Liver (tissue), 9 donors: Measurements from ENCODE around the gene DHRSX. TPM values are rescaled to one million over a fixed set of nuclear protein-coding genes. Genes with fewer than 3 reads are reported as not detected.

Experiments used
- DNase-seq: peaks from one replicate; pipeline ENCODE4 v3.0.0-alpha.2; 2017; ENCODE audit warnings: low spot score
- H3K27ac ChIP-seq, 2 donors: one replicate each; pipeline ENCODE4 v1.7.0; 2013; ENCODE audit warnings: inconsistent platforms in 2 of 2, low read length in 2 of 2, control low read depth in 1 of 2, low read depth in 1 of 2, mild to moderate bottlenecking in 1 of 2
- H3K27me3 ChIP-seq, 4 donors: one replicate each; pipeline versions ENCODE4 v1.6.1 to v1.7.0; 2013; ENCODE audit warnings: low read length in 3 of 4, inconsistent platforms in 1 of 4, mild to moderate bottlenecking in 1 of 4, moderate library complexity in 1 of 4; ENCODE audit not compliant: control insufficient read depth in 4 of 4, insufficient read depth in 4 of 4
- H3K36me3 ChIP-seq, 4 donors: one replicate each; pipeline versions ENCODE4 v1.6.1 to v1.7.0; 2013; ENCODE audit warnings: low read length in 3 of 4, mild to moderate bottlenecking in 3 of 4, low read depth in 1 of 4, moderate library complexity in 1 of 4; ENCODE audit not compliant: control insufficient read depth in 4 of 4, insufficient read depth in 3 of 4
- H3K4me1 ChIP-seq, 4 donors: one replicate each; pipeline versions ENCODE4 v1.6.1 to v1.7.0; 2013; ENCODE audit warnings: low read length in 3 of 4, mild to moderate bottlenecking in 3 of 4, moderate library complexity in 1 of 4; ENCODE audit not compliant: control insufficient read depth in 4 of 4, insufficient read depth in 4 of 4
- H3K4me3 ChIP-seq, 3 donors: one replicate each; pipeline versions ENCODE4 v1.6.1 to v1.7.0; 2013; ENCODE audit warnings: low read length in 3 of 3, control low read depth in 1 of 3, low read depth in 1 of 3, mild to moderate bottlenecking in 1 of 3
- H3K9ac ChIP-seq, 2 donors: one replicate each; pipeline ENCODE4 v1.7.0; 2013; ENCODE audit warnings: low read length in 2 of 2, mild to moderate bottlenecking in 2 of 2, moderate library complexity in 2 of 2, control low read depth in 1 of 2, low read depth in 1 of 2
- H3K9me3 ChIP-seq, 4 donors: one replicate each; pipeline versions ENCODE4 v1.6.1 to v1.7.0; 2013; ENCODE audit warnings: low read length in 3 of 4; ENCODE audit not compliant: control insufficient read depth in 4 of 4
- CTCF ChIP-seq: fragments of 150-350 bp; IDR thresholded peaks from 2 replicates; pipeline ENCODE4 v1.5.1; 2017; ENCODE audit warnings: improper control_type of control experiment, low read depth, low read length; ENCODE audit not compliant: missing input control
- EGR1 ChIP-seq, 2 donors: IDR thresholded peaks; 2 replicates each; pipeline ENCODE4 v1.6.1; 2016 to 2018; ENCODE audit warnings: antibody characterized with exemption in 2 of 2, low read depth in 2 of 2
- FOXA1 ChIP-seq: IDR thresholded peaks from 2 replicates; pipeline ENCODE4 v1.6.1; 2016; ENCODE audit warnings: antibody characterized with exemption
- FOXA2 ChIP-seq: IDR thresholded peaks from 2 replicates; pipeline ENCODE4 v1.6.1; 2016; ENCODE audit warnings: antibody characterized with exemption
- GABPA ChIP-seq, 2 donors: IDR thresholded peaks in 1 of 2; conservative IDR thresholded peaks in 1 of 2; 2 replicates each; pipeline ENCODE4 v1.6.1; 2016; ENCODE audit warnings: antibody characterized with exemption in 2 of 2, mild to moderate bottlenecking in 1 of 2, moderate library complexity in 1 of 2
- HNF4A ChIP-seq, 2 donors: conservative IDR thresholded peaks; 2 replicates each; pipeline ENCODE4 v1.6.1; 2016; ENCODE audit warnings: antibody characterized with exemption in 2 of 2, mild to moderate bottlenecking in 2 of 2
- HNF4G ChIP-seq: IDR thresholded peaks from 2 replicates; pipeline ENCODE4 v1.6.1; 2016; ENCODE audit warnings: antibody characterized with exemption
- JUND ChIP-seq, 2 donors: IDR thresholded peaks; 2 replicates each; pipeline ENCODE4 v1.6.1; 2016; ENCODE audit warnings: antibody characterized with exemption in 2 of 2
- NR2F2 ChIP-seq: IDR thresholded peaks from 2 replicates; pipeline ENCODE4 v1.6.1; 2016; ENCODE audit warnings: antibody characterized with exemption
- RAD21 ChIP-seq, 2 donors: IDR thresholded peaks; 2 replicates each; pipeline ENCODE4 v1.6.1; 2016; ENCODE audit warnings: antibody characterized with exemption in 2 of 2, mild to moderate bottlenecking in 2 of 2
- REST ChIP-seq: IDR thresholded peaks from 2 replicates; pipeline ENCODE4 v1.6.1; 2016; ENCODE audit warnings: antibody characterized with exemption, mild to moderate bottlenecking
- RXRA ChIP-seq, 2 donors: IDR thresholded peaks; 2 replicates each; pipeline ENCODE4 v1.6.1; 2017 to 2018; ENCODE audit warnings: antibody characterized with exemption in 2 of 2, mild to moderate bottlenecking in 1 of 2
- SP1 ChIP-seq: IDR thresholded peaks from 2 replicates; pipeline ENCODE4 v1.6.1; 2018; ENCODE audit warnings: antibody characterized with exemption, mild to moderate bottlenecking
- TAF1 ChIP-seq: conservative IDR thresholded peaks from 2 replicates; pipeline ENCODE4 v1.6.1; 2016; ENCODE audit warnings: antibody characterized with exemption, mild to moderate bottlenecking
- YY1 ChIP-seq: IDR thresholded peaks from 2 replicates; pipeline ENCODE4 v1.6.1; 2016; ENCODE audit warnings: antibody characterized with exemption, mild to moderate bottlenecking
- ZBTB33 ChIP-seq: IDR thresholded peaks from 2 replicates; pipeline ENCODE4 v1.6.1; 2016; ENCODE audit warnings: antibody characterized with exemption
- WGBS: extraction: QIAGEN DNeasy Blood & Tissue Kit; methylation state at CpG from one replicate; pipeline ENCODE4 v1.1.7; 2013; 5-methylcytosine and 5-hydroxymethylcytosine counted together
- polyA plus RNA-seq, 2 donors: library from polyadenylated mRNA; stranded (reverse) in 1 of 2; unstranded in 1 of 2; fragments of 200-250 nt in 1 of 2; fragments of >200 nt in 1 of 2; fragmentation: Nextera tagmentation in 1 of 2; extraction: Ambion mirVana in 1 of 2; gene quantifications; one replicate each; pipeline versions ENCODE4 v1.2.1 to v1.2.3, GENCODE V29; 2013 to 2015
- total RNA-seq, 2 donors: library from RNA; depleted of rRNA; stranded (reverse); fragments of >200 nt; gene quantifications; one replicate each; pipeline ENCODE4 v1.2.3, GENCODE V29; 2014
- TF ChIP-seq, protein P1 (sequence below): IDR thresholded peaks from 2 replicates; pipeline ENCODE4 v1.6.1; 2016; ENCODE audit warnings: antibody characterized with exemption
- TF ChIP-seq, protein P2 (sequence below): IDR thresholded peaks from 2 replicates; pipeline ENCODE4 v1.6.1; 2016; ENCODE audit warnings: antibody characterized with exemption
- donor health status: healthy.
- donor health status: healthy.
- donor health status: healthy.
- donor health status: healthy.
- donor health status: healthy.

Gene DHRSX
- total and polyA plus RNA-seq, 4 donors: 17.2 to 35.2 (median 23.3) TPM

DNA sequence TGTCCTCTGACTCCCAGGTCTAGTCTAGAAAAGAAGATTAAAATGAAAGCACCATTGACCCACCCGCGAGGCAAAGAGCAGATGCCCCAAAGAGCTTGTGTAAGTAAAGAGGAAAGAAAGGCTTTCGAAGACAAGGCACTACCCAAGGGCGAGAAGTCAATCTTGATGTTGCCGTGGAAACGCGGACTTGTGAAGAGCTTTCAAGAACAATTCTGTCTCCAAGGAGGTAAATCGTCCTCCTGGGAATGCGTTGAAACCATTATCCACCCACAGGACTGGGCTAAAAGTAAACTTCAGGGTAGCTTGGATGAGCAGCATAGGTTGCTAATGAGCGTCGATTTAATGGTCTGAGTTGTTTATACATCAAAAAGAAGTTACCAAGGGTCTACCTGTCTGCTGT, 189.3 kb downstream of the DHRSX start:
- Histone ChIP-seq H3K27me3 (no peaks in the 10 kb centered on the region), H3K9ac (no peak overlapping the region), H3K9me3 (no peaks in the 10 kb centered on the region), H3K4me1 (no peaks in the 10 kb centered on the region), H3K36me3 (no peaks in the 10 kb centered on the region), H3K27ac (no peak overlapping the region), H3K4me3 (no peak overlapping the region)
- TF ChIP-seq TAF1 (no peak), YY1 (no peak), HNF4A (conservative IDR thresholded peaks at IDR 0.05) (no peak), HNF4G (no peak), RAD21 (IDR thresholded peaks at IDR 0.05) (no peak), FOXA1 (no peak), REST (no peak), CTCF (no peak), FOXA2 (no peak)
- no peak for DNase-seq
- 82% methylated on average over 11 of the region's 11 CpGs for WGBS

DNA sequence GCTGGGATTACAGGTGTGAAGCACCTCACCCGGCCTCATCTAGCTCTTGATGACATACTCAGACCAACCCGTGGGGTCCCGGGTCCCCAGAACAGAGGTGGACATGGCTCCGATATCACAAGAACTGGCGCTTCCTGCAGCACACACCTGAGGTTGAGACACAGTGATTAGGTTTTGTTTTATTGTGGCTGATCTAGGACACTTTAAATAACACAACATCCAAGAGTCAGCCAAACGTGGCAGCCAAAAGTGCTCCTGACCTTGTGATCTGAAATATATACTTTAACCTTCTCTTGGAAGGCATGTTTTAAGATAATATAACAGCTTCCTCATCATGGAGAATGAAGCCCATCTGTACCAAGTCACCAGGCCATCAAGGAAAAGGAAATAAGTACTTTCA, 198.9 kb downstream of the DHRSX start:
- Histone ChIP-seq H3K27ac (no peak overlapping the region), H3K4me3 (no peak overlapping the region), H3K36me3 (no peaks in the 10 kb centered on the region), H3K4me1 (no peaks in the 10 kb centered on the region), H3K9ac (no peak overlapping the region), H3K9me3 (no peaks in the 10 kb centered on the region), H3K27me3 (no peaks in the 10 kb centered on the region)
- WGBS: 96% methylated on average over 6 of the region's 6 CpGs
- TF ChIP-seq, protein P1, sequence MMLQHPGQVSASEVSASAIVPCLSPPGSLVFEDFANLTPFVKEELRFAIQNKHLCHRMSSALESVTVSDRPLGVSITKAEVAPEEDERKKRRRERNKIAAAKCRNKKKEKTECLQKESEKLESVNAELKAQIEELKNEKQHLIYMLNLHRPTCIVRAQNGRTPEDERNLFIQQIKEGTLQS: no peak
- no peak for TF ChIP-seq ZBTB33
- TF ChIP-seq HNF4G: no peak
- TF ChIP-seq RAD21 (IDR thresholded peaks at IDR 0.05): no peak
- TF ChIP-seq NR2F2: no peak
- no peak for TF ChIP-seq FOXA2
- no peak for TF ChIP-seq GABPA (IDR thresholded peaks at IDR 0.05 in 1 of 2, conservative IDR thresholded peaks at IDR 0.05 in 1 of 2)
- TF ChIP-seq JUND (IDR thresholded peaks at IDR 0.05): no peak
- TF ChIP-seq YY1: no peak
- TF ChIP-seq EGR1 (IDR thresholded peaks at IDR 0.05; ENCODE audit: low read depth in 2 of 2): no peak
- no peak for TF ChIP-seq SP1
- TF ChIP-seq, protein P2, sequence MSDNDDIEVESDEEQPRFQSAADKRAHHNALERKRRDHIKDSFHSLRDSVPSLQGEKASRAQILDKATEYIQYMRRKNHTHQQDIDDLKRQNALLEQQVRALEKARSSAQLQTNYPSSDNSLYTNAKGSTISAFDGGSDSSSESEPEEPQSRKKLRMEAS: no peak
- no peak for TF ChIP-seq REST
- TF ChIP-seq HNF4A (conservative IDR thresholded peaks at IDR 0.05): no peak
- TF ChIP-seq RXRA (IDR thresholded peaks at IDR 0.05): no peak
- no peak for DNase-seq
